GM06990 (cell line): ENCODE measurements around the gene UBR1.
A peak's percentile ranks its signal among the peaks of the same experiment; 100 is the strongest.

ENCODE experiments used
- DNase-seq: peaks from one replicate; pipeline ENCODE4 v3.0.0-alpha.2; 2011; ENCODE audit not compliant: insufficient read length; ENCODE audit errors: extremely low read depth
- H3K27me3 ChIP-seq: replicated peaks from 2 replicates; pipeline ENCODE4 v1.6.0; 2011; ENCODE audit warnings: low read length; ENCODE audit not compliant: control insufficient read depth, insufficient read depth
- H3K36me3 ChIP-seq: 2 replicates; pipeline ENCODE4 v1.5.1; 2011; ENCODE audit warnings: low read length; ENCODE audit not compliant: control insufficient read depth, insufficient read depth
- H3K4me3 ChIP-seq: replicated peaks from 2 replicates; pipeline ENCODE4 v1.5.1; 2011; ENCODE audit warnings: low read depth, mild to moderate bottlenecking, control low read depth, low read length
- TF ChIP-seq, protein P1 (sequence below): IDR thresholded peaks from 2 replicates; pipeline ENCODE4 v1.5.1; 2011; ENCODE audit warnings: low read length, control low read depth, mild to moderate bottlenecking, inconsistent platforms; ENCODE audit not compliant: insufficient read depth, poor library complexity, severe bottlenecking

UBR1 gene

DNA sequence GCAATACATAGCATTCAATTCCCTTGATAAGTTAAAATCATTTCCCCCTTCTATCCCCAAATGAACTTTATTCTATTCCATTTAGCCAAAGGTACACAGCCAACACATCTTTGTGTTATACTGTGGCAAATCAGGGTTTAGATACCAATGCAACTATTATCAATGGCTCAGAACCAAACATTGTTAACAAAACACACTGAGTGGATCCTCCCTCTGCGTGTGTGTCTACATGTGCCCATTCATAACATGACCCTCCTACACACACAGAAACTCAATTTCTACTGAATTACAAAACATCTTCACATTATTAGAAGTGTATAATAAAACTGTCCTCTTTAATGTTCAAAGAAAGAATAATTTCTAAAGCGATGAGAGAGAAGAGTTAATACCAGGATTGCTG is 186.5 kb downstream of the UBR1 start:
- Histone ChIP-seq H3K36me3 (no peaks in the 10 kb centered on the region), H3K27me3 (no peaks in the 10 kb centered on the region), H3K4me3 (peak overlapping the region; percentile 73)
- no peak for DNase-seq
- TF ChIP-seq, protein P1, sequence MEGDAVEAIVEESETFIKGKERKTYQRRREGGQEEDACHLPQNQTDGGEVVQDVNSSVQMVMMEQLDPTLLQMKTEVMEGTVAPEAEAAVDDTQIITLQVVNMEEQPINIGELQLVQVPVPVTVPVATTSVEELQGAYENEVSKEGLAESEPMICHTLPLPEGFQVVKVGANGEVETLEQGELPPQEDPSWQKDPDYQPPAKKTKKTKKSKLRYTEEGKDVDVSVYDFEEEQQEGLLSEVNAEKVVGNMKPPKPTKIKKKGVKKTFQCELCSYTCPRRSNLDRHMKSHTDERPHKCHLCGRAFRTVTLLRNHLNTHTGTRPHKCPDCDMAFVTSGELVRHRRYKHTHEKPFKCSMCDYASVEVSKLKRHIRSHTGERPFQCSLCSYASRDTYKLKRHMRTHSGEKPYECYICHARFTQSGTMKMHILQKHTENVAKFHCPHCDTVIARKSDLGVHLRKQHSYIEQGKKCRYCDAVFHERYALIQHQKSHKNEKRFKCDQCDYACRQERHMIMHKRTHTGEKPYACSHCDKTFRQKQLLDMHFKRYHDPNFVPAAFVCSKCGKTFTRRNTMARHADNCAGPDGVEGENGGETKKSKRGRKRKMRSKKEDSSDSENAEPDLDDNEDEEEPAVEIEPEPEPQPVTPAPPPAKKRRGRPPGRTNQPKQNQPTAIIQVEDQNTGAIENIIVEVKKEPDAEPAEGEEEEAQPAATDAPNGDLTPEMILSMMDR, result no peak

DNA sequence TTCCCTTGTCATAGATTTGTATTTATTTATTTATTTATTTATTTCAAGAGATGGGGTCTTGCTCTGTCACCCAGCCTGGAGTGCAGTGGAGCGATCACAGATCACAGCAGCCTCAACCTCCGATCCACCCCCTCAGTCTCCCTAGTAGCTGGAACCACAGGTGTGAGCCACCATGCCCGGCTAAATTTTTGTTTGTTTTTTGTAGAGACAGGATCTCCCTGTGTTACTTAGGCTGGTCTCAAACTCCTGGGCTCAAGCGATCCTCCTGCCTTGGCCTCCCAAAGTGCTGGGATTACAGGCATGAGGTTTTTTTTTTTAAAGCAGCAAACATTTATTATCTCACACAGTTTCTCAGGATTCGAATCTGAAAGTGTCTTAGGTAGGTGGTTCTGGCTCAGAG is 187.8 kb downstream of the UBR1 start:
- no peak for DNase-seq
- Histone ChIP-seq H3K27me3 (no peaks in the 10 kb centered on the region), H3K4me3 (no peak overlapping the region)

DNA sequence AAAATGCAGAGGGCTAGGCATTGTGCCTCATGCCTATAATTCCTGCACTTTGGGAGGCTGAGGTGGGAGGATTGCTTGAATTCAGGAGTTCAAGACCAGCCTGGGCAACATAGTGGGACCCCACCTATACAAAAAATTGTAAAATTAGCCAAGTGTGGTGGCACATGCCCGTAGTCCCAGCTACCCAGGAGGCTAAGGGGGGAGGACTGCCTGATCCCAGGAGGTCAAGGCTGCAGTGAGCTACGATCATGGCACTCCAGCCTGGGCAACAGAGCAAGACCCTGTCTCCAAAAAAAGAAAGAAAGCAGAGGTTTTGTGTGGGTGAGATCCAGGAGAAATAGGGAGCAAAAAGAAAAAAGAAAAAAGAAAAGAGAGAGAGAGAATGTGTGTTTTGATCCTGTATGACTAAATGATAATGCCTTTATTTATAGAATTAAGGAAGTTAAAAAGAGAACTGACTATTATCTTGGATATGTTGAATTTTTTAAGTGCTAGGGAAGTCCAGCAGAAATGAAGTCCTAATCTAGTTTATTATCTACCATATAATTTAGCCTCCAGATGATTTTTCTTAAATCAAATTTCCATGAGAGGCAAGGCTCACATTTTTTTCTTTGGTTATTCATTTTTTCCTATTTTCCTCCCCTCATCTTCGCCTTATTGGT is 190.1 kb downstream of the UBR1 start:
- TF ChIP-seq, protein P1, result no peak
- Histone ChIP-seq H3K27me3 (no peaks in the 10 kb centered on the region), H3K4me3 (no peak overlapping the region), H3K36me3 (no peaks in the 10 kb centered on the region)
- DNase-seq, result no peak

More for the DNA sequence above, 187.8 kb downstream of the UBR1 start:
- TF ChIP-seq, protein P1, result no peak
- H3K36me3 ChIP-seq, result no peaks in the 10 kb centered on the region

DNA sequence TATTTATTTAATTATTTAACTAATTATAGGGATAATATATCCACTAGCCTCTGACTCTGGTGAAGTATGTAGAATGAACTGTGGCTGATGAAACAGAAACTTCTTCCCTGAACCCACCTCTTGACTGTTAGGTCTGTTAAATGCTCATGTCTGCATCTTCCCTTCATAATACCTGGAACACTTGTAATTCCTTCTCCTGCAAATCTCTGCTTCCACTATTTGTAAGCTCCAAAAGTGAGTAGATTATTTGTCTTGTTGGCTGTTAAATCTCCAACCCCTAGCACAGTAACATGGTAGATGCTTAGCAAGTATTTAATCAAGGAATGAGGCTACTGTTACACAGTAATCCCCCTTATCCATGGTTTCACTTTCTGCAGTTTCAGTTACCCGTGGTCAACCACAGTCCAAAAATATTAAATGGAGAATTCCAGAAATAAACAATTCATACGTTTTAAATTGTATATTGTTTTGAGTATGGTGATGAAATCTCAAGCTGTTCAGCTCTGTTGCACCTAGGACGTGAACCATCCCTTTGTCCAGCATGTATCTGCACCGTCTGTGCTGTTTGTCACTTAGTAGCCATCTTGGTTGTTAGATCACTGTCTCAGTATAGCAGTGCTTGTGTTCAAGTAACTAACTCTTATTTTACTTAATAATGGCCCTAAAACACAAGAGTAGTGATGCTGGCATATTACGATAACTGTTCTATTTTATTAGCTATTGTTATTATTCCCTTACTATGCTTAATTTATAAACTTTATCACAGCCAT is 190.9 kb downstream of the UBR1 start:
- no peaks in the 10 kb centered on the region for H3K27me3 ChIP-seq
- no peaks in the 10 kb centered on the region for H3K36me3 ChIP-seq
- no peak for DNase-seq
- no peak overlapping the region for H3K4me3 ChIP-seq
- TF ChIP-seq, protein P1, result no peak

DNA sequence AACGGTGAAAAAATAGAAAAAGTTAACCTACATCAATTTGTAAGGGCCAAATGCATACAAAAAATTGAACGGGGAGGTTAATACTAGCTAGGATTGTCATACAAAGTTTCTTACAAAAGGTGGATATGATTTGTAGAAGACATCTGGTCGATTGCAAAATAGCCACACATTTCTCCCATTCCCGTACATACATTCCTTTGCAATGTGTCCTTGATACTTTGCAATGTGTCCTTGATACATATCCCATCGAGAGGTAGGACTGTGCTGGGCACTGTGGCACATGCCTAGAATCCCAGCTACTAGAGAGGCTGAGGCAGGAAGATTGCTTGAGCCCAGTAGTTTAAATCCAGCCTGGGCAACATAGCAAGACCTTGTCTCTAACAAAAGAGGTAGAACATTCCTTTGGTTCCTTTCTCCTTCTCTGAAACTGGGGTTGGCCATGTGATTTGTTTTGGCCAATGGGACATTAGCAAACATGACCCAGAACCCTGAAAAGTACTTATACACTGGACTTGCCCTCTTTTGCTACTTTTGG is 194.7 kb downstream of the UBR1 start:
- no peak for DNase-seq
- TF ChIP-seq, protein P1, result no peak
- Histone ChIP-seq H3K4me3 (no peak overlapping the region), H3K27me3 (no peaks in the 10 kb centered on the region), H3K36me3 (no peaks in the 10 kb centered on the region)
